HG02973 (cell line): ENCODE results near the gene RHOBTB3.
A peak's percentile ranks its signal among the peaks of the same experiment; 100 is the strongest.
"Not testable (repeated sequence)": the region's sequence is repeated elsewhere in the genome, so short reads cannot be mapped to it uniquely, and the experiment has no call there.

Experiments
- ATAC-seq: cut with Tn5 transposase; IDR thresholded peaks from one replicate; pipeline ENCODE4 v1.9.1; 2021; ENCODE audit warnings: moderate library complexity; ENCODE audit not compliant: unreplicated experiment

The RHOBTB3 gene

DNA sequence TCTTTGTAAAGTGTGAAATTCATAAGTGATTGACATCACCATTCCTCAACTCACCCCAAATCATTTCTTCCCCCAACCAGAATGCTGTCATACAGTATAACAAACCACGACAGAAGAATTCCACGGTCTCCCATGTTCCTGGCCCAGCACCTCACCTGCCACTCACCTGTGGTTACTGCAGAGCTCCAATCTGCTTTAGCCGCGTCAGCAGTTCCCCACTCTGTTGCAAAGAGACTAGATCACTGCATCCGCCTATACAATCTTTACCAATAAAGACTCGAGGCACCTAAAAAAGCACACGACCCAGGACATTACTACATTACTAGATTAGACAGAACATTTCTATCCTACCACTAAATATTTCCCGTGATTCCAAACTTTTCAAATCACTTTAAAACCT lies 85.2 kb downstream of the RHOBTB3 start:
- ATAC-seq = no peak

GRCh38 chr5:95816776-95817175 lies 85.6 kb downstream of the RHOBTB3 start:
- ATAC-seq = no peak

DNA sequence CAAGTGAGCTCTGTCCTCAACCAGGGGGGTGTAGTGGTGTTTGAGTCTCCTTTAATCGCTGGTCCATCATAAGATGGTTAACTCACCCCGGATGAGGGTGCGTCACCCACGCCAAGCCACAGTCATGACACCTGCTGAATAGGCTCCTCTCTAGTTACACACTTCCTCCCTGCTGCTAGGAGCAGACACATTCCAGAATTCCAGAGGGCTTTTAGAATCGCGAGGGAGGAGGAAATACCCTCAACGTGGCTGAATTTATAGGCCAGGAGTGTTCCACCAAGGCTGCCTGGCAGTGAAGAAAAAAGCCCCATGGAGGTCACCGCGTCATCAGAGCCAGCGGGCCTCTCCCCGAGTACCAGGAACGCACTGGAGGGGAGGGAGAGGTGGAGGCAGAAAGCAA lies 86.3 kb downstream of the RHOBTB3 start:
- no peak for ATAC-seq

DNA sequence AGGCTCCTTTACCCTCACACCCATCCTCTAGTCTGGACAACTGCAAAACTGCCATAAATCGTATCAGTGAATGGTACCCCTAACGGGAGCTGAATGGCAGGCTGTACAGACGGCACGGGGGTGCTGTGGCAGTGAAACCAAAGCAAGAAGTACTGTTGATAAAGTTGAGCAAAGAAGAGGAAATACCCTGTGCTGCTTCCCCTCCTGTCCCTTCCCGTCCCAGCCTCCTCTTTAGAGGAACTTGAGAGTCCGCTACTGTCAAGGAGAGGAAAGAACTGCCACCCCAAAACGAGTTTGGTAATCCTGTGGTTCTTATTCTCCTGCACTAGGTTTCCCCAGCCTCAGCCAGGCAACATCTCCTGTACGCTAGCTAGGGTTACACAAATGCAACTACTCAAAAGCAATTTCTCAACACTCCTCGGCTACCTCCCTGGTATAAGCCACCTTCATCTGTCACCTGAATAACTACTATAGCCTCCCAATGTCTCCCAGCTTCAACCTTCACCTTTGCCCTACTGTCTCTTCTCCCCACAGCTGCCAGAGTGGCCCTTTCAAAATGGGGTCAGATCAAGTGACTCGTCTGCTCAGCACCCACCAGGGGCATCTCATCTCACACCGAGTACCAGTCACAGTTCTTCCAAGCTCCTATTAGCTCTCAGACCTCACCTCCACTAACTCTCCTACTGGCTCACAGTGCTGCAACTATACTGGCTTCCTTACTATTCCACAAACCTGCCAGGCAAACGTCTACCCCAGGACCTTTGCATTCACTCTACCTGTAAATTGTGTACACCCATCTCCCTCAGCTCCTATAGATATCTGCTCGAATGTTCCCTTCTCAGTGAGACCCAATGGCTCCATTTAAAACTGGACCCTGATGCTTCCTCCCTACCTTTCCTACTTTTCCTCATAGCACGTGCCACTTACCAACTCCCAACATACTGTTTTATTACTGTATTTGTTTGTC lies 87.3 kb downstream of the RHOBTB3 start:
- no peak for ATAC-seq

- ATAC-seq = peak; percentile 26
These were observed 90.2 kb downstream of the RHOBTB3 start for GRCh38 chr5:95821110-95822021.

DNA sequence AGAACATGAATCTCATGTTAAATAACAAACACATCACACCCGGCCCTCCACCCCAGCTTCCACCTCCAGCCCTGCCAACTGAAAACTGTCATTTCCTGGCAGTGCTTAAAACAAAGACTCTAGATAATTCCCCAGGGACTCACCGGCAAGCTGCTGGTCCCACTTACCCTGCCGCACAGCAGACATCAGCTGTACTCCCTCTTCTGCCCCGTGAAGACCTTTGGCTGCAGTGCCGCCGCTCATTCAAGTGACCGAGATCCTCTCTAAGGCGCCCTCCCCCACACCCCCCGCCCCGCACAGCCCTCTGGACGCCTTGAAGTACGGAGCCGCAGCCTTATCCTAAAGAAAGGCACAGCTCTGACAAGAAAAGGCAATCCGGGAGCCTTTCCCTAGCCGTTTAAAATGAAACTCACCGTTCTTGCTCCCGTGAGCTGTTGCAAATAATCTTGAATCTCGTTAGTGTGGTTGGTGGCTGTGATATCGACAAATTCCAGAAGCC lies 91.0 kb downstream of the RHOBTB3 start:
- no peak for ATAC-seq

DNA sequence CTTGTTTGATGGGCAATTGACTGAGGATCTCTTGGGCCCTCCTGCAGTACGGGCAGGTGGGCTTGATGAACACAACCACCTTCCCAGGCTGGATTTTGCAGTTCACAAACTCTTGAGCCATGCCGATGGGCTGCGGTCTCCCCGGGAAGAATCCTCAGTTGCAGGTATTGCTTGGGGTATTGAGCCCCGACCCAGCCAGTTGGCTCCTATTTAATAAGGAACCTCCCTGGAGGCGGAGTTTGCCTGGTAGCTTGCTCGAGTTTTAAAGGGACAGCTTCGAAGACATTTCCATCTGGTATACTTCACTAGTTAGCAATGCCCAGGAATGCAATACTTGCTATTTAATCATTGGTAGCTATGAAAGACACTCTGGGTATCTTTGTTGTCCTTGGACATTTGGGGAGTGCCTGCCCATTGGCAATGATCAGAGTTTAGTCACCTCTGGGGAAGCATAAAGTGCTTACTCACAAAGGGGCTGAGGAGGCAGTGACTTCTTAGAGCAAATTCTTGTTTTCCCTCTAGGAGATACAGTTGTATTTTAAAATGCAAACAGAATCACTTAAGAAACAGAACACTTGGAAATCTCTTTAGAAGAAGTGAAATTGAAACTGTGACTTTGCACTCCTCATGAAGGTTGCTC lies 91.5 kb downstream of the RHOBTB3 start, which contains the start of gene GLRX:
GLRX (minus strand) TSS at position 185 of the 640 bp plus-strand sequence; CDS start at position 121, 64 bp downstream.
- ATAC-seq = peak; percentile 35

- ATAC-seq = no peak
These were observed 92.1 kb downstream of the RHOBTB3 start for GRCh38 chr5:95823218-95823737.

GRCh38 chr5:95823738-95824609 lies 92.8 kb downstream of the RHOBTB3 start:
- peak; percentile 28 for ATAC-seq

DNA sequence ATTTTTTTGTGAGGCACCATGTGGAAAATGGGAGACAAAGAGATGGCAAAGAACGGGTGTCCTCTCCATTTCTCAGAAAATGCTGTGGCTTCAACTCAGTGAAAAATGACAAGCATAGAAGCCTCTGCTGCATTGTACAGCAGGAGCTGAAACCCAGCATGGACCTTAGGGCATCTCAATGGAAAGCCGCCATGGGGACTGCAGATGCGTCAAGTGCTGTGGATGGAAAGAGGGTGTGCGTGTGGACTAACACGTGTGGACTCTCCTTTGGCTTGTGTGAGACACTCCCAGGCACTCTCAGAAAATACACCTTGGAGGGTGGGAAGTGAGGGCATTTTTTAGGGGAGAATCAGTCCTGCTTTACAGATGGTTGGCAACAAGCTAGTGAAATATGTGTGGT lies 93.6 kb downstream of the RHOBTB3 start:
- no peak for ATAC-seq

DNA sequence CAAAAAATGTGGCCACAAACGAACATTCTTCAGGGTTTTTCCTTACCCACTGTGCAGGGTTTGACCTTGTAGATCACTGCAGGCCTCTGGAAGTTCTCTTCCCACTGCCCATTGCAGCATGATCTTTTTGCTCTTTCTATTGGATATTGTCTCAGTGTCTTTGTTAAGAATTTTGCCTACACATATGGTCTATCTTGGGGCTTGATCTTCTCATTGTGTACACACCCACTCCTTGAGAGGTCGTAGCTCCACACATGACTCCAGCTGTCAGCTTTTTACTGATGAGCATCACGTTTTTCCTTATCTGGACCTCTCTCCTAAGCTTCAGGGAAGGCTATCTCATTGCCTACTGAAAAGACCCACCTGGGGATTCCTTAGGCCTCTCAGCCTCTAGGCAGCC lies 94.4 kb downstream of the RHOBTB3 start:
- no peak for ATAC-seq

DNA sequence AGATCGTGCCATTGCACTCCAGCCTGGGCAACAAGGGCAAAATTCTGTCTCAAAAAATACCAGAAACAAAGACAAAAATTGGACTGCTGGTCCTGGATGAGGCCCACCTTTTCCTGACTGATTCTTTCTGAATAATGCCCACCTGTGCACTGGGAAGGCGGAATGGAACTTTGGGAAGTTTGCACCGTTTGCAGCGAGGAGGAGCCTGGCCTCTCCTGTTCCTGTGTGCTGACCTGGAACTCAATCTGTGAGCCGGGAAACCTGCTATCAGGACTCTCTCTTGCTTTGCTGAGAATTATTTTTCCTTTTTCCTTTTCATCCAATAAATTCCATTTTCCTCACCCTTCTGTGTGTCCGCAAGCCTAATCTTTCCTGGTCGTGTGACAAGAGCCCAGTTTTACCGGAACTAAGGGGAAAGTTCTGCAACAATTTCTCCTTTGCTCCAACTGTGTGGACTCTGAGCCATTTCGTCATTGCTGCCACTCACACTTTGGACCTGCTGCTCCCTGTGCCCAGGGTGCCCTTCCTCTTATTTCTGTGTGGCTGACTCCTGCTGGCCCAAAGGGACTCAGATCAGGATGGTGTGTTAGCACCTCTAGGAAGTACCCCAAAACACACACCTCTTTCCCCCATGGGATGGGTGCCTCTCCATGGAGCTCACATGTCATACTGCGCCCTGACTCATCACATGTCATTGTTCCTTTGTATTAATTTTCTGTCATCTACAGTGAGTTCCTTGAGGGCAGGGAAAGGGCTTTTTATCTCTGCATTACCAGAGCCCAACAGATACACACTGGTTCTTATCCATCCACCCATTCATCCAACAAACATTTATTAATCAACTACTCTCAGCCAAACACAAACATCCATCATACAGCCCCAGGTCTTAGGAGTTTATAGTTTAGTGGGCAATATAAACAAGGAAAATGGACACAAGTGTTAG lies 96.1 kb downstream of the RHOBTB3 start:
- no peak for ATAC-seq

- no peak for ATAC-seq
These were observed 96.7 kb downstream of the RHOBTB3 start for GRCh38 chr5:95827892-95828246.

DNA sequence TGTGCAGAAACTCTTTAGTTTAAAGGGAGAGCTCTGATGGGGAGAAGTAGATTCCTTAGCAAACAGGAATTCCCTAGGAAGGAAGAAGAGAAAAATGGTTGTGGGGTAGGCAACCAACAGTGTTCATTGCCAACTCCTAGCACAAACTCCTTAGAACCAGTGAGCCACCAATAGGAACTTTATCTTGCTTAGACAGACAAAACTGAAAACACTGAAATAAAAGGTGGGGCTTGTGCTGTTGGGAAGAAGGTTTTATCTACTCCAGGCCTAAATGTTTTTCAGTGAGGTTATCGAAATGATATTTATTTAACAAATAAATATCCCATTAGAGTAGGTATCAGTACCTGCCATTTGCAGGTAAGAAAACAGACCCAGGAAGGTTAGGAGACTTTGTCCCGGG lies 99.1 kb downstream of the RHOBTB3 start:
- no peak for ATAC-seq

DNA sequence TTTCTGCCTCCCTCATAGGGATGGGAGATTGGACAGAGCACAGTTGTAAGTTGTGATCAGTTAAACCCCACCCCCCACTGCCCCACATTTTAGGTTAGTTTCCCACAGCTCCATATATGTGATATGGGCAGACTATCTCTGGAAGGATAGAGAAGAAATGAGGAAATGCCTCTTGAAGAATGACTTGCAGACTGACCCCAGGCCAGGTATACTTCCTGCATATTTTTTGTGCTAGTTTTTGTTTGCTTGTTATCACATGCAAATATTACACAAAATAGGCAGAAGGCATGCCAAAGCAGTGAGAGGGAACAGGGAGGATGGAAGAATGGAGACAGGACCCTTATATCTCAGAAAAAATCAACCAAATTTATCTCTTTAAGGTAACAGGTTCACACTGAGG lies 101.5 kb downstream of the RHOBTB3 start:
- no peak for ATAC-seq

DNA sequence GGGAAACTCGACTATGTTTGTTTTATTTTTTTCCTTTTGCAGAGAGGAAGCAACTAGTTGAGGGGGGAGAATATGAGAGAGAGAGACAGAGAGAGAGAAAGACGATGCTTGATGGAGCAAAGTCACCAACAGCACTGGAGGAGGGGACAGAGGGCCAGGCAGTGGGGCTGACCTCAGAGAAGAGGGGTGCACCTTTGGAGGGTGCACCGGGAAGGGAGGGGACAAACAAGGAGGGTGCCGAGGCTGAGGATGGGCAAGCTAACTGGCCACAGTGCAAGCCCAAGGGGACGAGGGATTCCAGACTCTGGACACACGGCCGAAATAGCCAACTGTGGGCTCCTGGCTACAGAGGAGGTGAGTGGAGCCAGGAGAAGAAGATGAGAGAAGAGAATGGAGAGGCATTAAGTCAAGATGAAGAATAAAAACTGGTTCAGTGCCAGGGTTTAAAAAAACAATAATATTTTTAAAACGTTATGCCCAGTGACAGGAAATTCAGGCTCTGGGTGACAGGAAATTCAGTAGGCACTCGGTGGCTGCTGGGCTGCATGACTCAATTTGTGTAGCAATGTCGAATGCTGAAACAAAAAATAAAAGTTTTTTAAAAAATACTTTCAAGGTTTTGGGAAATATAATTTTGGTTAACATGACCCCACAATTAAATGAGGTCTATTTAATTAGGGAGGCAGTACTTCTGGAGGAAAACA lies 104.7 kb downstream of the RHOBTB3 start:
- ATAC-seq = no peak

- ATAC-seq = peak; percentile 26
These were observed 105.4 kb downstream of the RHOBTB3 start for GRCh38 chr5:95836544-95836943.

DNA sequence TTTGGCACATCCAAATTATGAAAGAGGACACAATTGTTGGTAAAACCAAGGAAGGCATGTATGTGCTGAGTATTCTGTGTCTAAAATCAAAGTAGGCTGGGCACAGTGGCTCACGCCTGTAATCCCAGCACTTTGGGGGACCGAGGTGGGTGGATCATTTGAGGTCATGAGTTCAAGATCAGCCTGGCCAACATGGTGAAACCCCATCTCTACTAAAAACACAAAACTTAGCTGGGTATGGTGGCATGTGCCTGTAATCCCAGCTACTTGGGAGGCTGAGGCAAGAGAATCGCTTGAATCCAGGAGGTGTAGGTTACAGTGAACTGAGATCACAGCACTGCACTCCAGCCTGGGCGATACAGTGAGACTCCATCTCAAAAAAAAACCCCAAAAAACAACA lies 105.8 kb downstream of the RHOBTB3 start:
- ATAC-seq = not testable (repeated sequence)
